HG03439 (cell line): ENCODE results near the gene DCUN1D3.
A peak's percentile ranks its signal among the peaks of the same experiment; 100 is the strongest.
"Not testable (repeated sequence)": the region's sequence is repeated elsewhere in the genome, so short reads cannot be mapped to it uniquely, and the experiment has no call there.

Source experiments
- ATAC-seq: cut with Tn5 transposase; IDR thresholded peaks from one replicate; pipeline ENCODE4 v1.9.1; 2021; ENCODE audit warnings: mild to moderate bottlenecking, moderate library complexity; ENCODE audit not compliant: unreplicated experiment

Gene DCUN1D3

DNA sequence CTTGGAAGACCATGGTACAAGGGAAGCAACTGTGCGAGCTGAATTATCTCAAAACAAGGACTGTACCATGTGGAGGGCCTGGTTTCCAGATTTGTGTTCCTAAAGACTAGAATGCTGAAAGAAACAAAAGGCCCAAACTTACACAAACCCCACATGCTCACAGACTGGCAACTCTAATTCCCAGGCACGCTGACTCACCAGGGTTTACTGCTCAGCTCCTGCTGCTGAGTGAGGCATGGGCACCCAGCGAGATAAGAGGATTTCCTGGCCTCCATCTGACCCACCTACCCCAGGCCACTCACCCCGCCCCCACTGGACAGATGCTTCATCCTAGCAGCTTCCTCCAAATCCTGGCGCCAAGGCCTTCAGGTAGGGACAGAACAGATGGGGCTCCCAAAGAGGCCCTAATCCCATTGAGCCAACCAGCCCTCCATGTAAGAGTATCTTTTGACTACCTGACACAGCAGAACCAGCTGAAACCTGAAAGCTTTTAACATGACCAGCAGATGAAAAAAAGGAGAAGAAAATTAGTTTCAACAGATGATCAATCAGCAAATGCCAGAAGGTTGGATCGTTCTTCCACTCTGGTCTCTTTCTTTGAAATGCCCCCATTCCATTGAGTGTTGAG is 33.9 kb downstream of the DCUN1D3 start:
- ATAC-seq, result no peak

DNA sequence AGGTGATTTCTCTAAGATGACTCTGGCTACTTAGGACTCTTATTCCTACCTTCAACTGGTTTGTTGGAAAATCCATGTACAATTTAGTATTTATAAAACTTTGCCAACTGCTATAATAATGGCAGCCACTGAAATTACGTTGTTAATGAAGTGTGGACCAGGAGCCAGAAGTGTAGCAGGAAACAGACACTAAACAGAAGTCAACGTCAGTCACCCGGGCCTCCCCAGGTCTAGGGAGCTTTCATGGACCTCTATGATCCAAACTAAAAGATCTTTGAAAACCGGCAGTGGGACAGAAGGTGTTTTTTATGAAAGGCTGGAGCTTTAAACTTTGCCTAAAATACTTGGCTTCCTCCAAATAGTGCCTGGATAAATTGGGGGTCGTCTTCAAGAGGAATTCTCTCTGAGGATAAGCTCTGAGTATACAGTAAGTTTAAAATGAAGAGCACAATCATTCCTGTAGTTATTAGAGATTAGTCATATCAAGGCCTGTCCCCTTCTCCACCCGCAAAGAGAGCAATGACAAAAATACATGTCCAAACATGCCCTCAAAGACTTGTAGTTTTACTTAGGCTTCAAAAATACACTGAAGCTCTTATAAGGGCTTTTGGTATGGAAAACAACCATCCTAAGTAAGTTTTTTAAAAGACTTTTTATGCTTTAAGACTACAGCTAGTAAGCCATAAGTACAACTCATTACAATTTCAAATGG is 34.6 kb downstream of the DCUN1D3 start:
- peak; percentile 78 for ATAC-seq

DNA sequence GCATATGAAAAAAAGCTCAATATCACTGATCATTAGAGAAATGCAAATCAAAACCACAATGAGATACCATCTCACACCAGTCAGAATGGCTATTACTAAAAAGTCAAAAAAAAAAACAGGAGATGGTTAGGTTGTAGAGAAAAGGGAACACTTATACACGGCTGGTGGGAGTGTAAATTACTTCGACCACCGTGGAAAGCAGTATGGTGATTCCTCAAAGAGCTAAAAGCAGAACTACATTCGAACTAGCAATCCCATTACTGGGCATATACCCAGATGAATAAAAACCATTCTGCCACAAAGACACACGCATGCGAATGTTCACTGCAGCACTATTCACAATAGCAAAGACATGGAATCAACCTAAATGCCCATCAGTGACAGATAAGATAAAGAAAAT is 35.8 kb downstream of the DCUN1D3 start:
- not testable (repeated sequence) for ATAC-seq

DNA sequence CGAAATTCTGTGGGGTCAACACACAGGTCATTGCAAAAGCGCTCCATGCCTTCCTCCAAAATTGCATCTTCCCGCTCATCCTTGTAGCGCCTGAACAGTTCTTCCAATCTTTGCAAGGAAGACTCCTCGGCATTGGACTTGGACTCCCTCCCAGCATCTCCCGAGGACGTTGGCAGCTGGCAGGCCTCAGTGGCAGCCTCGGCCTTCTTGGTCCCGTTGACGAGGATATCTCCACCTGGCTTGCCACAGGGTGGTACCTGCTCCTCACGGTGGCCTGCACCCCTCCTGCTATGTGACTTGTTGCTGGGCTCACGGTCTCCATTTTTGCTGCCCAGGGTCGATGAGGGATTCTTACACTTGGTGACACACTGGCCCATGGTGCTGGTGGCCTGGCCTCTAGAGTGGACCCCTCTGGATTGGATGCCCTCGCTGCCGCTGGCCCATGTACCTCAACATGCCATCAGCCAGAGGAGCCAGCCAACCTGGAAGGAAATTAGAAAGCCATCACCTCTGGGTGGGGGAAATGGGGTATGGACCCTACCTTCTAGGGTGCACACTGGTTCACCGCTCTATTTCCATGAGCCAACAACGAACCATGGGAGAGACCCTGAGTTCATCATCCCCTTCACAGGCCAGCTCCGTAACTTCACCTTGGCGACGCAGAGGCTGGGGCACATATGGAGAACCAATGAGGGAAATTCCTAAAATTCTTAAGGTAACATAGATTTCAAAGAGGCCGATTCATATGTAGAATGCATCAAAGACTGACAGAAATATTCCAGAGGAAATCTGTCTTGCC is 37.8 kb downstream of the DCUN1D3 start:
- ATAC-seq, result no peak

DNA sequence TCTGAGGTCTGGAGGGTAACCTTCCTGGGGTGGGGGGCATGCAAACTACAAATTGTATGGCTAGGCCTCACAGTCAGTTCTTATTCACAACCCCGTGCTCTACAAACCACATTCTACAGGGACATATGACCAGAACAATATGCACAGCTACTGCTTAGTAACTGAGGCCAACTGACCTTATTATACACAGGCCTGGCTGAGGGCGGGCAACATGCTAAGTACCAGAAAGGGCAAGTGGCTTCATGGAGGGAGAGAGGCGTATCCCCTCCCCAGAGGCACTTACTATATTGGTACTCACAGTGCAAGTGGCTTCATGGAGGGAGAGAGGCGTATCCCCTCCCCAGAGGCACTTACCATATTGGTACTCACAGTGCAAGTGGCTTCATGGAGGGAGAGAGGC is 39.2 kb downstream of the DCUN1D3 start:
- ATAC-seq, result not testable (repeated sequence)

DNA sequence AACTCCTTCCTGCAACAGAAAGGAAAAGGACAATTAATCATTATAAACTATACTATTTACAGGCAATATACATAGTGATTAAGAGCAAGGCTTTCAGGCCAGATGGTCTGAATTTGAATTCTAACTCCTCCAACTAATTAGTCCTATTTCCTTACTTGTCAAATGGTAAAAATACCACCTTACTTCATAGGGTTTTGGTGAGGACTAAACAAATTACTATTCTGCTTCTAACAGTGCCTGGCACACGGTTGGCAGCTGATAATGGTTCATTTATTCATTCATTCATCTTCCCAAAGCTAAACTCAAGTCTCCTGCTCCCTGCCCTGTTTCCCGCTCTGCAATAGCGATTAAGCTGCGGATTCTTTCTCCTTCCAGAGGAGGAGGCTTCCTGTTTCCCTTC is 39.8 kb downstream of the DCUN1D3 start:
- no peak for ATAC-seq

DNA sequence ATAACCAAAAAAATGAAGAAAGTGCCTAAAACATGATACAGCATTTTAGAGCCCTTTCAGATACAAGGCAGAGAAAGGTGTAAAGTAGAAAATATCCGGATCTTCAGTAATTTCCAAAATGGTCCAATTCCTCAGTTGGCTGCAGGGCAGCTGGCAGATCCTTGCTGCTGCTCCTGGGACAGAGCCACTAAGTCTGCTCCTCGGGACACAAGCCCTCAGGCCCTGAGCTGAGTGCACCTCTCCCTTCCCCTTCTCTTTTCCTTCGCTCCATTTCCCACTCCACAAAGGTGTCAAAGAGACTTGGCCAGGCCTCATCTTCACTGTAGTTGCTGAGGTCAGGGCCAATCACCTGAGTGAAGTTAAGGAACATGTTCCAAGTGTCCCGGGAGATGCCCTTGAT is 40.5 kb downstream of the DCUN1D3 start:
- no peak for ATAC-seq

DNA sequence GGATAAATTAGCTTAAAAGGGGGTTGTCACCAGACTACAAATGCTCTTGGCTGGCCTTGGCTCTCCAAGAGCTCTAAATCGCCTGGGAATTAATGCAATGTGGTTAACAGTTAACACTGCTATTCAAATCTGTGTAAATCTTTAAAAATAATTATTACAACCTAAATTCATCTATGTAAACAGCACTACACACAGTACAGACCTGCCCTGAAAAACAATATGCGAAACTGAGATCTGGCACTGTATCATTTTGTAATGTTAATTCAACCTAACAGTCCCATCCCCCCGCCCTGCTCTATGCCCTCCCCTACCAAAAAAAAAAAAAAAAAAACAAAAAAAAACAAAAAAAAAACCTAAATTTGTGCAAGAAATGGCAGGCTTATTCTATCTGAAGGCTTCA is 40.9 kb downstream of the DCUN1D3 start:
- ATAC-seq, result no peak

DNA sequence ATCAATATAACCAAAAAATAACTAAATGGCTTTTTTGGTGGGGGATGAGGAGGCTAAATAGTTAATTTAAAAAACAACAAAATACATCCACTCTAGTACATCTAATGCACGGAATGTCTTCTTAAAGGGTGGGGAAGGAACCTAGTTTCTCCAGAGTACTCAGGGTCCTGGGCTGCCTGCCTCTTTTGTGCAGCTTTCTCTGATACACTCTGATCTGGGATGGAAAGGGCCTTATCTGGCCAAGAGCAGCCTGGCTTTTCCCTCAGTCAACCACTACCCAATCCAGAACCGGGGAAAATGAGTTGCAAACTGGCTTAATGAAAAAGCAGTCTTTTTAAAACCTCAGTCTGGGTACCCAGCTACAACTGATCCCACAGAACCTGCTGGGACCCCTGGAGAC is 42.9 kb downstream of the DCUN1D3 start:
- ATAC-seq, result no peak

DNA sequence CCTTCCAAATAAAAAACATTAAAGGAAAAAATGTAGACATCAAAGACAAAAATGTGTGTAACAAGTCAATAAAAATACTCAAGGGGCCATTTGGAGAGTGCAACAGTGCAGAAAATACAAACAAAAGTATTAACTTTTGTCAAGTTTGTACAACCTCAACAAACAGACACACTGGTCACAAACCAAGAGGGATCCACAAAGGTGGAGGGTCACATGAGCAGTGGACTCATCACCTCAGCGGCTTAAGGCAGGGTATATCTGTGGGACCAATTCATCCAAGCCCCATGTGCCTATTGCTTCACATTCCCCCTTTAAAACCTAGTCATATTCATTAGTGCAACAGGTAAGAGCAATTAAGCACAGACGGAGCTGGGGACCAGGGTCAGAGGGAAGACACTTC is 45.2 kb downstream of the DCUN1D3 start:
- ATAC-seq, result no peak

DNA sequence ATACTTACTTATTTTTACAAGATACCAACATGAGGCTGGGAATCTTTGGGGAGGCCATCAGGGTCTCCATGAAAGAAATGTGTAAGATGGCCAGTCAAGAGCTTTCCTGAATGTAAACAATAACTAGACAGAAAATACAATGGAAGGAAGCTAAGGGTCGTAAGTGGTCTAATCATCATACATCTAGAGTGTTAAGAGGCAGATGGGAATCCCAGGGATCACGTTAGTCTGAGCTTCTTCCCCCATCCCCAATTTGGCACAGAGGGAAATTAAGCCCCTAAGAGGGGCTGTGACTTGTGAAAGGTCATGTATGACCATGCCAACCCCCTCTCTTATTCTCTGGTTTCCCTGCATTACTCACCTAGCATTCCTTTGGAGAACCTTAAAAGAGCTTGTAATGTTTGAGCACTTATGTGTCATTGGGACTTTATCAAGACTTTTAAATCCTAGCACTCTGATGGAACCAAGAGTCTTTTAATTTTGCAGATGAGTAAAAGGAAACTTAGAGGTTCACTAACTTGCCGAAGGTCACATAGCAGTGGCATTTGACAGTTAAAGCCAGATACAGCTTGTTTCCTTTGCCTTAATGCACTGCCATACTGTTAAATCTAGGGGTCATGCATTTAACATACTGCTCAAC is 46.1 kb downstream of the DCUN1D3 start:
- no peak for ATAC-seq

DNA sequence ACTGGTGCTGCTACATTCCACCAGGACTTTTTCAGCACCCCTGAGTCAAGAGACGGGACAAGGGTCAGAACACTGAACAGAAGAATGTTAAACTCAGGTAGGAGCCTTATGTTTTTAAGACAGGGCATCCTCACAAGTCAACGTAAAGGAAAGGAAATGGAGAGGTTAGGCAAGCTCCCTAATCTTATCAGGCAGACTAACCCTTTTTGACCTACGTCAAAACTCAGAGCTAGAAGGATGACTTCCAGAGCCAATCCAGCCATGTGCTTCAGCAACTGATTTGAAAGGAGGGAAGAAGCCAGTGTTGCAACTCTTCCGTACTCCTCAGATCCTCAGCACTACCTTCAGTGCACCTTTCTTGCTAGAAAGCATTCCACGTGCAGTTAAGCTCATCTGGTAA is 47.0 kb downstream of the DCUN1D3 start:
- no peak for ATAC-seq

DNA sequence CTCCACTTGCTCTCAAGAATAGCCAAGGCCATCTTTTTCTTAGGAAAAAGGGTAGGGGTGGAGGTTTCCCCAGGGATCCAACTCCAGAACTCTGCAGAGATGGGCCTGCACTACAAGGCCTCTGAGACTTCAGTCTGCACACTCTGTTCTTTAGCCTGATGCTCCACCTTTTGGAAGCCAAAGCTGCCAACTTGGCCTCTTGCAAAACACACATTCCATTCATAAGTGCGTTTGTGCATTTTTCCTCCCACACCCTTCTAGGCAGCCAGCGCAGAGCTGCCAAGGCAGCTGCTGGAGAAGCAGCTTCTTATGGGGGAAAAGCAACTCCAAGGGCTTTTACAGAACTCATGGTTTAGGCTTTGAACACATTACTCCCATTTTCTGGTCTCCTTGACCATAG is 48.6 kb downstream of the DCUN1D3 start:
- no peak for ATAC-seq

DNA sequence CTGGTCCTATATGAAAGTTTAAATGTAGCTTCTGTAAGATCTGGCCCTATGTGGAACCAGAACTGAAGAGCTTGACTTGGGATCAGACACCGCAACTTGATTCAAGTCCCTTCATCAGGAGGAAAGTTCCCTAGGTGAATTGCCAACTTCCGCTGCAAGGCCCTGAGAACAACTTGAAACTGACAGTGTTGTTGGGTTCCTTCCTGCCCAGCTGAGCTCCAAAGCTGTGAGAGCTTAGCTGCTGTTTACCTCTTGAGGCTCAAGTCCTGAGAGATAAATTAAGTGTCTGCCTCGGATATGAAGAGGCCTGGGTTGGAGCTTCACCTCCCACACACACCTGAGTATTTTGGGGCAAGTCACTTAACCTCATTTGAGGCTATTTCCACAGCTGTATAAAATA is 49.2 kb downstream of the DCUN1D3 start:
- no peak for ATAC-seq

DNA sequence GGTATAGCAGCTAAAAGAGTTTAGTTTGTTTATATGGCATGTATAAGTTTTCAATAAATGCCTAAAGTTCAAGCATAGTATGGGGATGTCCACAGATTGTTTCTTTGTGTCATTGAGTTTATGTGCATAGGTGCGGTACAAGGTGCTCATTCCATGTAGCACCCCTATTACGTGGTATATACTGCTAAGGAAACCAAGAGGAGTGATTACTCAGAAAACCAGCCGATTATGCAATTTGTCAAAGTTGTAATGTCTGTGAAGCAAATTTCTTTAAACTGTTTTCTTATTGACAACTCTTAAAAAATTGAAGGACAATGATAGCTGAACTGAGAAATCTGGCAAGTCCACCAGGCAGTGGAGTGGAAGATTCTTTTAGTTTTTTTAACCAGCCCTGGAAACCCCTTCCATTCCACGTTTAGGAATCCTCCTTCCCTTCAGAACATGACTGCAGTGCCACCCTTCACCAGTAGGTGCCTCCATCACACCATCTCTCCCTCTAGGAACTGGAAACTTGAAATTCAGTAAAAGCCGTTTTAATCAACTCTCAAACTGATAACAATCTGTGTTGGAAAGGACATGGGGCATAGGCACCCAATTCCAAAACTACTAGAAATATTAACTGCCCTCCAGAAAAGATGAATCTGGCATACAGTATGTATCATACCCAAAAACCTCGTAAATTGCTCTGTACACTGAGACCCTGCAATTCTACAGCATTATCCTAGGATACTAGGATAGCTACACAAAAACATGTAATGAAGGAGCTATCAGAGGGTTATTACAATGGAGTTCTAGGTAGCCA is 50.4 kb downstream of the DCUN1D3 start:
- no peak for ATAC-seq

DNA sequence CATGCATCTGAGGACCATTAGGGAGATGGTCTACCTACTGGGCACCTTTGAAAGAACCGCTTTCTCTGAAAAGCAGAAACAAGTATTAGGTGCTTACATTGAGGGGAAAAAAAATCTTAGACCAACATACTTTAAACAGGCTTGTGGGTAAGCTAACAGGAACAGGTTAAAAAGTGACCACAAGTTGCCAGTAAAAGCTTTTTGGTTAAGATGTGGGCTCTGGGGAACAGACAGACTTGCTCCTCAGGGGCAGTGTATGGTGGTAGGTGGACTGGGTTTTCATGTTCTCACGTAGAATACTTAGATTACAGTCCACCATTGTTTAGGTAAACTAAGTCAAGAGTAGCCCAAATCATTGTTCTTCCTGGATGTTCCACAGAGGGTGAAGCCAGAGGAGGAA is 52.6 kb downstream of the DCUN1D3 start:
- no peak for ATAC-seq

DNA sequence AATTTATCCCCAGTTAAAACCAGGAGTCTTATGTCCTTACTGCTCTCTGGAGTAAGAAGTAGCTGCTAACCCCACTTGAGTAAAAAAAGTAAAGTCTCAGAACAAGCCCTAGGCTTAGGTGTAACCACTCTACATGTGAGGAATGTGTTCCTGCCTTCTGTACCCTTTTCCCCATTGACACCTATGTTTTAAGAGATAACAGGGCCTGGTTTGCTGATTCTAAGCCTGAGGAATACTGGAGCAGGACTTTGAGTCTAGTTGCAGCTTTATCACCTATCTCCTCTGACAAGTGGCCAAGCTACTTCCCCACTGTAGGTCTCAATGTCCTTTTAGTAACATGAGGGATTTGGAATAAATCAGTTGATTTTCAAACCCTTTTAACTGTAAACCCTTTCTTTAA is 53.6 kb downstream of the DCUN1D3 start:
- no peak for ATAC-seq

DNA sequence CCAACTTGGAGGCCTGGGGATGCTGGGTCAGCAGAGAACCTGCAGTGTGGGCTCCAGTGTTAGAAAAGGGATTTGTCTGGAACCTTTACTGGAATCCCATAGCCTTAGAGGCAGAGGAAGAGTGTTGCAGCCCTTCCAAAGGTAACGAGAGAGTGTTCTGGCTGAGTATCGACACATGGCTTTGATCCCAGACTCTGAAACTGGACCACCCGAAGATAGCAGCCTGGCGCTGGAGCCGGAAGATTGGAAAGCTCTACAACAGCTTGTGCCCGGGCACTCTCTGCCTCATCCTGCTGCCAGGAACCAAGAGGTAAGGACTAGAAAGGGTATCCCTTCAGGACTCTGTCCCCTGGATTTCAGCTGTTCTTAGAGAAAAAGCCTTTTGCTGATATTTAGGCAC is 54.1 kb downstream of the DCUN1D3 start:
- ATAC-seq, result no peak

DNA sequence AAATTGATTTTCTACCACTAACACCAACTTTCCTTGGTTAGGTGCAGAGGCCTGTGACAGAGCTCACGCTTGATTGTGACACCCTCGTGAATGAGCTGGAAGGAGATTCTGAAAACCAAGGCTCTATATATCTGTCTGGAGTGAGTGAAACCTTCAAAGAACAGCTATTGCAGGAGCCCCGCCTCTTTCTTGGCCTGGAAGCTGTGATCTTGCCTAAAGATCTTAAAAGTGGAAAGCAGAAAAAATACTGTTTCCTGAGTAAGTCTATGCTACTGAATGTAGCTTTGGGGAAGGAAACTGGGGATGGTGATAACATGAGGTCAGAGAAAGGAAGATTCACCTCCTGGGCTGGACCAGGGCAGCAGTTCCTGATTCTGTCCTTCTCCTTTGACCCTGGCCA is 55.6 kb downstream of the DCUN1D3 start:
- ATAC-seq, result no peak

DNA sequence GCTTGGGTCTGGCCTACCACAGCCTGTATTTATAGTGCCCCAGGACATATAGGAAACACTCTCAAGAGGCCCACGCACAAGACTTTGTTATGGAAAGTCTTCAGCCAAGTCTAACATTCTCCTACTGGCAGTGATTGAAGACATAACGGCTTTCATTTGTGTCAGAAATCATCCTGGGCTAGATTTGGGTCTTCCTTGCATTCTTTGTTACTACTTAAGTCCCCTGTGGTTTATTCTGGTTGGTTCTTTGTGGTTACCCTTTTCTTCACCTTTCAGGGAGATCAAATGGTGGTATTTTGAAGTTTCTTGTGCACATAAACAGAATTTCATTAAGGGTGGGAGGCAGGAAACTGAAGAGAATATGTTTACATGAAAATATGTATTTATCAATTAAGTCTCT is 56.1 kb downstream of the DCUN1D3 start:
- ATAC-seq, result no peak

DNA sequence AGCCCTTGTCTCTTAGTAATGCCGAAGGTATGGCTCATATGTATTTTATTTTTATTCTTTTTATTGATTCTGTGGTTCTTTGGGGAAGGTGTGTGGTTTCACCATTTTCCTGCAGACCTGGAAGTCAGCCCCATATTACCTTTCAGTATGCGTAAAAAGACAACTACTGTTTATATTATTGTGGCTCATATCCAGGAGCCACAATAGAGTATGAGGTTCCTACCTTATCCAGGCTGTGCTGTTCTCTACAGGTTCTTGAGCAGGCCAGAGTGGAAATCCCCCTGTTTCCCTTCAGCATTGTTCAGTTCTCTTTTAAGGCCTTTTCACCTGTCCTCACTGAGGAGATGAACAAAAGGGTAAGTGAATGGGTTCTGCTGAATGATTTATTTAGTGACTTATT is 60.7 kb downstream of the DCUN1D3 start:
- no peak for ATAC-seq
